Spleen (tissue), 7 donors: ENCODE results near the gene LMO2.

Source experiments
- CTCF ChIP-seq, 11 experiments: fragments of 200-600 bp in 7 of 11; fragments of 450-650 bp in 4 of 11; sonication (generic) in 4 of 11; IDR thresholded peaks in 8 of 11; conservative IDR thresholded peaks in 3 of 11; 1 replicate in 7 of 11; 2 replicates in 4 of 11; pipeline versions ENCODE4 v1.4.0 to v1.8.0; 2016 to 2021; ENCODE audit warnings: antibody characterized with exemption in 11 of 11, inconsistent platforms in 4 of 11, mild to moderate bottlenecking in 1 of 11
- POLR2A ChIP-seq, 3 donors: fragments of 450-650 bp; IDR thresholded peaks; one replicate each; pipeline ENCODE4 v1.5.1; 2017; ENCODE audit warnings: antibody characterized with exemption in 3 of 3, mild to moderate bottlenecking in 1 of 3
- donor health status: DM: no; HTN: no; CAD: no; lungs with moderate emphysema.
- donor health status: DM: no; HTN: no; CAD: no.
- donor health status: DM: no; HTN: no; CAD: no.

- no peak for TF ChIP-seq CTCF (IDR thresholded peaks at IDR 0.05 in 8 of 11, conservative IDR thresholded peaks at IDR 0.05 in 3 of 11)
- TF ChIP-seq POLR2A (IDR thresholded peaks at IDR 0.05) = no peak
Measured at GRCh38 chr11:33935461-33936456, 43.9 kb upstream of the LMO2 start.
